HCT116 (cell line): ENCODE results near the gene ADAMTS15. TPM values are rescaled to one million over a fixed set of nuclear protein-coding genes. Genes with fewer than 3 reads are reported as not detected.

Experiments used
- ATAC-seq: fragments of 200-7000 bp; cut with Tn5 transposase; 2 replicates; pipeline ENCODE4 v1.9.1; 2020; ENCODE audit warnings: mild to moderate bottlenecking, moderate library complexity
- BruUV-seq: library from RNA; stranded (reverse); fragments of 400-500 nt; replicated peaks from 2 replicates; lab custom pipeline; 2021; lab: Mats Ljungman, UMichigan
- CTCF ChIA-PET: fragments of 300-600 bp; sonication (Branson Sonifier 250); formaldehyde crosslinking; loops from one replicate; lab custom pipeline; 2021; ENCODE audit warnings: antibody characterized with exemption; lab: Charles Lee
- POLR2A ChIA-PET: fragments of 300-600, 350-600 bp; sonication (Branson Sonifier 250); formaldehyde crosslinking; loops from one replicate; lab custom pipeline; 2021; ENCODE audit warnings: antibody characterized with exemption; lab: Charles Lee
- RAD21 ChIA-PET, 2 experiments: fragments of 300-600 bp; sonication (Branson Sonifier 250); formaldehyde crosslinking; loops; one replicate each; lab custom pipeline; 2023; ENCODE audit warnings: low total read pairs in 2 of 2; ENCODE audit not compliant: uncharacterized antibody in 2 of 2, unreplicated experiment in 2 of 2, low non-redundant PET in 1 of 2; lab: Charles Lee
- DNase-seq: peaks from one replicate; pipeline ENCODE4 v3.0.0-alpha.2; 2010; ENCODE audit warnings: low read depth, low spot score
- H2AFZ ChIP-seq: fragments of 200-600 bp; shearing (Covaris generic), sonication (generic); 2 replicates; pipeline ENCODE4 v1.6.1; 2017; ENCODE audit warnings: low read depth, mixed run types, mixed read lengths, antibody characterized with exemption, low read length; ENCODE audit not compliant: poor library complexity, severe bottlenecking
- H3K27ac ChIP-seq: 2 replicates; pipeline ENCODE4 v1.5.1; 2012; ENCODE audit warnings: low read depth, low read length
- H3K27me3 ChIP-seq: fragments of 200-600 bp; sonication (generic); 2 replicates; pipeline ENCODE4 v1.6.1; 2016; ENCODE audit warnings: mixed run types, low read length, mixed read lengths; ENCODE audit not compliant: insufficient read depth
- H3K36me3 ChIP-seq, 2 experiments: fragments of 200-500 bp in 1 of 2; fragments of 200-600 bp in 1 of 2; sonication (Bioruptor generic) in 1 of 2; sonication (generic) in 1 of 2; 2 replicates each; pipeline versions ENCODE4 v1.5.1 to v1.6.1; 2014 to 2016; ENCODE audit warnings: low read length in 2 of 2, inconsistent platforms in 1 of 2, mixed read lengths in 1 of 2, mixed run types in 1 of 2; ENCODE audit not compliant: insufficient read depth in 2 of 2, control insufficient read depth in 1 of 2
- H3K4me1 ChIP-seq, 2 experiments: fragments of 200-600 bp in 1 of 2; sonication (generic) in 1 of 2; 2 replicates each; pipeline versions ENCODE4 v1.5.1 to v1.6.1; 2012 to 2017; ENCODE audit warnings: low read length in 2 of 2, inconsistent platforms in 1 of 2, mild to moderate bottlenecking in 1 of 2, mixed read lengths in 1 of 2, mixed run types in 1 of 2, moderate library complexity in 1 of 2; ENCODE audit not compliant: insufficient read depth in 2 of 2, control insufficient read depth in 1 of 2
- H3K4me2 ChIP-seq: fragments of 200-600 bp; sonication (generic); 2 replicates; pipeline ENCODE4 v1.6.1; 2017; ENCODE audit warnings: mixed run types, low read length, mixed read lengths
- H3K4me3 ChIP-seq, 2 experiments: fragments of 200-600 bp in 1 of 2; sonication (generic) in 1 of 2; replicated peaks in 1 of 2; 2 replicates each; pipeline ENCODE4 v1.5.1; 2011 to 2016; ENCODE audit warnings: low read length in 2 of 2, control low read depth in 1 of 2, low read depth in 1 of 2, mild to moderate bottlenecking in 1 of 2, mixed read lengths in 1 of 2, mixed run types in 1 of 2
- H3K79me2 ChIP-seq: fragments of 200-600 bp; sonication (generic); 2 replicates; pipeline ENCODE4 v1.6.1; 2017; ENCODE audit warnings: mild to moderate bottlenecking, mixed run types, low read length, moderate library complexity, mixed read lengths; ENCODE audit not compliant: insufficient read depth
- H3K9ac ChIP-seq: fragments of 200-600 bp; sonication (generic); 2 replicates; pipeline ENCODE4 v1.6.1; 2016; ENCODE audit warnings: low read length, mixed read lengths
- H3K9me2 ChIP-seq: fragments of 200-600 bp; sonication (generic), shearing (Covaris generic); 2 replicates; pipeline ENCODE4 v1.6.1; 2017; ENCODE audit warnings: mixed run types, mild to moderate bottlenecking, moderate library complexity; ENCODE audit not compliant: insufficient read depth
- H3K9me3 ChIP-seq, 2 experiments: fragments of 200-500 bp in 1 of 2; fragments of 200-600 bp in 1 of 2; sonication (Bioruptor generic) in 1 of 2; sonication (generic) in 1 of 2; 2 replicates each; pipeline ENCODE4 v1.6.1; 2014 to 2017; ENCODE audit warnings: low read length in 2 of 2, mixed read lengths in 2 of 2, inconsistent platforms in 1 of 2, low read depth in 1 of 2, mild to moderate bottlenecking in 1 of 2, mixed run types in 1 of 2, moderate library complexity in 1 of 2; ENCODE audit not compliant: control insufficient read depth in 1 of 2, insufficient read depth in 1 of 2
- H4K20me1 ChIP-seq: fragments of 200-600 bp; sonication (generic), shearing (Covaris generic); 2 replicates; pipeline ENCODE4 v1.6.1; 2017; ENCODE audit warnings: mixed run types, mild to moderate bottlenecking, moderate library complexity; ENCODE audit not compliant: insufficient read depth
- CBX3 ChIP-seq: IDR thresholded peaks from 2 replicates; pipeline ENCODE4 v1.6.1; 2012; ENCODE audit warnings: low read depth
- CTCF ChIP-seq, 3 experiments: fragments of 200-600 bp in 1 of 3; sonication (generic) in 1 of 3; IDR thresholded peaks in 2 of 3; conservative IDR thresholded peaks in 1 of 3; 2 replicates each; pipeline ENCODE4 v1.5.1; 2012 to 2017; ENCODE audit warnings: low read depth in 2 of 3, low read length in 2 of 3, antibody characterized with exemption in 1 of 3, borderline replicate concordance in 1 of 3, control low read depth in 1 of 3, mild to moderate bottlenecking in 1 of 3, mixed read lengths in 1 of 3, mixed run types in 1 of 3, moderate library complexity in 1 of 3; ENCODE audit not compliant: insufficient read depth in 1 of 3
- MAX ChIP-seq: IDR thresholded peaks from 2 replicates; pipeline ENCODE4 v1.6.1; 2012
- POLR2AphosphoS5 ChIP-seq: IDR thresholded peaks from 2 replicates; pipeline ENCODE4 v1.6.1; 2011; ENCODE audit warnings: mild to moderate bottlenecking, low read depth, low read length, moderate library complexity
- REST ChIP-seq: IDR thresholded peaks from 2 replicates; pipeline ENCODE4 v1.6.1; 2012; ENCODE audit warnings: low read depth
- SIN3A ChIP-seq: IDR thresholded peaks from 2 replicates; pipeline ENCODE4 v1.6.1; 2012; ENCODE audit warnings: low read depth
- SRF ChIP-seq: IDR thresholded peaks from 2 replicates; pipeline ENCODE4 v1.6.1; 2012; ENCODE audit warnings: low read depth
- TCF7L2 ChIP-seq: IDR thresholded peaks from 2 replicates; pipeline ENCODE4 v1.7.0; 2011; ENCODE audit warnings: borderline replicate concordance, inconsistent platforms; ENCODE audit not compliant: insufficient read depth, insufficient read length; ENCODE audit errors: extremely low read depth
- YY1 ChIP-seq: IDR thresholded peaks from 2 replicates; pipeline ENCODE4 v1.6.1; 2011; ENCODE audit warnings: low read length, low read depth, moderate library complexity, mild to moderate bottlenecking; ENCODE audit not compliant: insufficient replicate concordance; ENCODE audit errors: extremely low read depth
- ZFX ChIP-seq: fragments of 450-650 bp; IDR thresholded peaks from 2 replicates; pipeline ENCODE4 v1.6.1; 2017
- intact Hi-C: fragments of 100-400 bp; cut with micrococcal nuclease; formaldehyde crosslinking; loops from 2 replicates; pipeline ENCODE4 v1.10.0; 2022
- total RNA-seq: library from RNA; stranded (reverse); gene quantifications from one replicate; pipeline ENCODE4 v1.2.1, GENCODE V29; 2021; ENCODE audit not compliant: unreplicated experiment

ADAMTS15 gene
- total RNA-seq, 1 experiment from 2014 or later: 0.44 TPM

- TF ChIP-seq CTCF (IDR thresholded peaks at IDR 0.05 in 2 of 3, conservative IDR thresholded peaks at IDR 0.05 in 1 of 3; ENCODE audit: borderline replicate concordance in 1 of 3, insufficient read depth in 1 of 3, low read depth in 2 of 3, low read length in 2 of 3): no peak
- TF ChIP-seq SRF: no peak
- TF ChIP-seq SIN3A: no peak
- H3K4me2 ChIP-seq: no peak overlapping the region
- no peaks in the 10 kb centered on the region for H4K20me1 ChIP-seq
- no peak overlapping the region for H3K27ac ChIP-seq
- no peaks in the 10 kb centered on the region for H3K9me3 ChIP-seq
- ChIA-PET CTCF (no interaction called here), POLR2A (no interaction called here), RAD21 (no interaction called here)
- no peak overlapping the region for H3K9ac ChIP-seq
- no peak overlapping the region for H2AFZ ChIP-seq
- BruUV-seq: no TSS peak
- peak; percentile 25; the same call in 1 of the 2 replicates for ATAC-seq
- no peaks in the 10 kb centered on the region for H3K4me1 ChIP-seq
- H3K36me3 ChIP-seq: no peaks in the 10 kb centered on the region
- DNase-seq: no peak
- H3K9me2 ChIP-seq: no peaks in the 10 kb centered on the region
- 0 out of 2 replicates have a peak, but pooled peaks cover under 1% of the 10 kb centered on the region for H3K27me3 ChIP-seq
- intact Hi-C loops: no loop called here
- no peak overlapping the region for H3K4me3 ChIP-seq
- H3K79me2 ChIP-seq: no peaks in the 10 kb centered on the region
These were observed 32.5 kb upstream of the ADAMTS15 start for GRCh38 chr11:130415731-130416529.

DNA sequence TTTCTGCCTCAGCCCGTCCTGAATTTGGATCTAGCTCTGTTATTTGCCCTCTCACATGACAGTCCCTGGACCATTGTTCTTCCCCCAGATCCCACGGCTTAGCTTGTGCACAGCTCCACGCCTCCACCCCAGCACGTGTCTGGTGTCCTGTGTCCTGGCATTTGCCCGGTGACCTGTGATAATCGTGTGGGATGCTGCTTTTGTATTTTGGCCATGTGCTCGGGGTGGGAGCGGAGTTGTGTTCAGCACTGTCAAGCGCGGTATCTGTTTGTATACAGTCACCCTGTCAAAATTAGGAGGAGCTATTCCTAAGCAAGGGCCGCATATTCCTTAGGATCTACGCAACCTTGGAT lies 31.9 kb upstream of the ADAMTS15 start:
- Histone ChIP-seq H3K79me2 (no peaks in the 10 kb centered on the region), H3K9me3 (no peaks in the 10 kb centered on the region), H2AFZ (no peak overlapping the region), H3K36me3 (no peaks in the 10 kb centered on the region), H3K4me1 (no peaks in the 10 kb centered on the region), H3K27ac (no peak overlapping the region), H3K9ac (no peak overlapping the region), H3K4me2 (no peak overlapping the region), H3K27me3 (no peaks in the 10 kb centered on the region), H3K9me2 (no peaks in the 10 kb centered on the region), H3K4me3 (no peak overlapping the region), H4K20me1 (no peaks in the 10 kb centered on the region)
- DNase-seq (no peak), ATAC-seq (no peak)
- POLR2A ChIA-PET: no interaction called here
- RAD21 ChIA-PET: no interaction called here
- TF ChIP-seq ZFX (no peak), CBX3 (no peak), POLR2AphosphoS5 (no peak), TCF7L2 (no peak), REST (no peak), MAX (no peak), YY1 (no peak)
- intact Hi-C loops: no loop called here
- BruUV-seq: no TSS peak
- CTCF ChIA-PET: no interaction called here
